ENCODE data around the gene PRPF19. TPM values are rescaled to one million over a fixed set of nuclear protein-coding genes. Genes with fewer than 3 reads are reported as not detected.
A peak's percentile ranks its signal among the peaks of the same experiment; 100 is the strongest.

The PRPF19 gene
- total and polyA plus RNA-seq, 9 of the 15 experiments (the other 6 are each of a cell fraction or from before 2014, with no cell fraction given), result 9.4 to 212 (median 73.2) TPM

GRCh38 chr11:60854140-60854846 lies 52.1 kb downstream of the PRPF19 start (continued):
- TF ChIP-seq PREB (CRISPR knock-in tag; IDR thresholded peaks at IDR 0.05) (no peak), SAFB2 (IDR thresholded peaks at IDR 0.05; ENCODE audit: borderline replicate concordance, low read depth, low read length, severe bottlenecking) (no peak), ZNF146 (CRISPR knock-in tag; IDR thresholded peaks at IDR 0.05; ENCODE audit: unreplicated experiment) (no peak), AFF4 (CRISPR knock-in tag; IDR thresholded peaks at IDR 0.05) (no peak), PRDM10 (IDR thresholded peaks at IDR 0.05; ENCODE audit: partially characterized antibody) (peak; percentile 35), TFE3 (CRISPR knock-in tag; IDR thresholded peaks at IDR 0.05) (no peak), ZNF263 (CRISPR knock-in tag; IDR thresholded peaks at IDR 0.05; ENCODE audit: borderline replicate concordance) (no peak), TAF15 (IDR thresholded peaks at IDR 0.05; ENCODE audit: low read depth, low read length) (no peak), CXXC5 (CRISPR knock-in tag; IDR thresholded peaks at IDR 0.05) (0 out of 2 replicates have a peak, but pooled peaks have one; percentile 16), POLR3G (IDR thresholded peaks at IDR 0.05; ENCODE audit: extremely low read depth, insufficient read length, insufficient replicate concordance) (no peak), MCM2 (IDR thresholded peaks at IDR 0.05; ENCODE audit: low read depth) (no peak), BCL6 (CRISPR knock-in tag; IDR thresholded peaks at IDR 0.05) (no peak), DMBX1 (CRISPR knock-in tag; IDR thresholded peaks at IDR 0.05; ENCODE audit: borderline replicate concordance) (no peak), SMARCC2 (IDR thresholded peaks at IDR 0.05; ENCODE audit: low read depth) (peak; percentile 46; the same call in 1 of the 2 replicates), MED1 (CRISPR knock-in tag; IDR thresholded peaks at IDR 0.05; ENCODE audit: borderline replicate concordance) (no peak), ZEB2 (IDR thresholded peaks at IDR 0.05) (peak; percentile 22; the same call in 1 of the 2 replicates), ZNF23 (CRISPR knock-in tag; IDR thresholded peaks at IDR 0.05) (no peak), NUFIP1 (IDR thresholded peaks at IDR 0.05; ENCODE audit: partially characterized antibody) (no peak)
